SK-N-SH (cell line): ENCODE data around the gene FAM20B.

Experiments
- MAX ChIP-seq: IDR thresholded peaks from 2 replicates; pipeline ENCODE4 v1.4.0; 2012; ENCODE audit warnings: low read depth
- RCOR1 ChIP-seq: fragments of 150-350 bp; IDR thresholded peaks from 2 replicates; pipeline ENCODE4 v1.6.1; 2017; ENCODE audit warnings: antibody characterized with exemption, low read length

- TF ChIP-seq RCOR1 (no peak), MAX (no peak)
Measured at GRCh38 chr1:178997428-178997827, 28.3 kb upstream of the FAM20B start.
